ENCODE data around the gene LDB1.

Gene LDB1

DNA sequence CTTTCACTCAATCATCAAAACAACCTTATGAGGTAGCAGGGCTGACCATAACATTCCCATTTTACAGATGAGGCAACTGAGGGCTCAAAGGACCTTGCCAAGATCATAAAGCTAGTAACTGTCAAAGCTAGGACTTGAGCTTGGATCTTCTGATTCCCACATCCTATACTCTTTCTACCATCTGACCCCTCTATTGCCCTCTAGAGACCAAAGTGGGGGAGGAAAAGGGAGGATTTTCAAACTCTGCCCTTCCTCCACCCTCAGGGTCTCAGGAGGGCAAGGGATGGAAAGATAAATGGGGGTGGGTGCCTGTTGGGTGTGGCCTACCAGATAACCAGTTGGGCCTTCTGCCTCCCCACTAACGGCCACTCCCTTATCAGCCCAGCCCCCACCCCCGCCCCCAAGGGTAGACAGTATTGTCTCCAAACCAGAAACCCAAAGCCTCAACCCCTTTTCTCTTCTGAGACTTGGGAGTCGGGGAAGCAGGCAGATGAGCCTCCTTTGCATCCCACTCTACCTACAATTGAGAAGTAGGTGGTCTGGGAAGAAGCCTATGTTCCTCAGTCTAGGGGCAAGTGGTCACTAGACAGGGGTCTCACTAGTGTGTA, 7.9 kb downstream of the LDB1 start:
- DNase-seq: no peak

- DNase-seq: no peak
These were observed 8.9 kb downstream of the LDB1 start for GRCh38 chr10:102111276-102111675.

DNA sequence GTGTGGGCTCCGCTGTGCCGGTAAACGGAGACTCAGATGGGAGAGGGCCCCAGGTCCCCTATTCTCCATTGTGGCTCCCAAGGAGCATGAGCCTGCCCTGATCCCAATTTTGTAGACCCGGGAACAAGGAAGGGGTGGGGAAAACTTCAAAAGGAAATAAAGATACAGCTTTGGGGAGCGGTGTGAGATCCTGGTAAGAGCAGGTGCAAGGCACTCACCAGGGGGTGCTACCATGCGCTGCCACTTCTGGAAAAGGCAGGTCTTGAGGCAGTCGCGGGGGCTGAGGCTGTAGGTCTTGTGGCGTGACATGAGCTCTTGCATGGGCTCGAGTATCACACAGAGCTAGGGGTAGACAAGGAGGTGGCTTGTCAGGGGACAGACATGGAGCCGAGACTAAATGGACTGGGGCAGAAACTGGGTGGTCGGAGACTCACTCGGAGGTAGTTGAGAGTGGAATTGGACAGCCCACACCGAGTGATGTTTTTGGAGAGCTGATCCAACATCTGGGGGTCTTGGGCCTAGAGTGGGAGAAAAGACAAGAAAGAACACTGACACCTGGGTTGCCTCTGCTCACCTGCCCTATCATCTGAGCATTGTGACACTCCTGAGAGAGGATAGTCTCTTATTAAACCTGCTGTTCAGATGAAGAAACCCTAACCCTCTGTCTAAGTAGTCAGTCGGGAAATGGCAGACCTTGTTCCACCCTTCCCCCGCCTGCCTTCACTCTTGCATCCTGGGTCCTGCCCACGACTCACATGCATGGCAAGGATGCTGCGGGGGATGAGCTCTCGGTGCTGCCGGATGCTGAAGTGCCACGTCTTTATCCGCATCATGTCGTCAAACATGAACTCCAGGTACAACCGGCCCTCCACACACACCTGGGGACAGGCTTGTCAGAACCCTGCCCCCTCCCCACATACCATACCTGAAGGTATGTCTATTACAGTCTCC, 10.7 kb downstream of the LDB1 start:
- no peak for DNase-seq

DNA sequence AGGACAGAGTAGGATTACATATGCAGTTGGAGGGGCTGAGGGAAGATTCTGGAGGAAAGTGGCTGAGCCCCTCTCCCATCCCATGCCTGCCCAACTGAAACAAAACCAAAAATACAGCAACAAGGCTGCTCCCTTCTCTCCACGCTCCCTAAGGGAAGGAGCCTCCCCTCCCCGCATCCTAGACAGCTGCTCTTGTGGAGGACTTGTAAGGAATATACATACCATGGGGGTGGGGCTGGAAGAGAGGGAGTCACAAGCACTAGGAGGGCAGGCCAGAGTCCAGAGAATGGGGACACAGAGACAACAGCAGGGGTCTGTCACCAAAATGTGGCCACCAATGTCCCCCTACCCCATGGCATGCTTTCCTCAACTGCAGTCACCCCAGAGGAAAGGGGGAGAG, 13.2 kb downstream of the LDB1 start:
- DNase-seq: no peak

DNA sequence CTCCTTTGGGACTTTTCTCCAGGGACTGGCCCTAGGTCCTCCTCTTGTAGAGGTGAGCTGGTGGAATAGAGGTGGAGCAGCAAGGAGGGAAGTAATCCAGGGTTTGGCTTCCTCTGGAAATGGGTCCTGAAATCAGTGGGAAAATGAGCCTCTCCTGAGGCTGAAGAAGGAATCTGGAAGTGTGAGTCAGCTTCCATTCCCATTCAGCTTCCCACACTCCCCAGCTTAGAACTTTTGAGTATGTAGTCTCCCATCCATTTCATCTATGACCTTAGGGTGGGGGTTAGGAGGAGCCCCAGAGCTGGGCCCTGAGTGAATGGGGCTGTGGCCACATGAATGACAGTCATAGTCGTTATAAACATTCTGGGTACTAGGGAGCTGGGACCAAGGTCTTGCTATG, 17.7 kb downstream of the LDB1 start:
- no peak for DNase-seq

GRCh38 chr10:102101152-102101551, 19.0 kb downstream of the LDB1 start:
- no peak for DNase-seq

GRCh38 chr10:102096449-102096848, 23.7 kb downstream of the LDB1 start:
- DNase-seq: no peak

DNA sequence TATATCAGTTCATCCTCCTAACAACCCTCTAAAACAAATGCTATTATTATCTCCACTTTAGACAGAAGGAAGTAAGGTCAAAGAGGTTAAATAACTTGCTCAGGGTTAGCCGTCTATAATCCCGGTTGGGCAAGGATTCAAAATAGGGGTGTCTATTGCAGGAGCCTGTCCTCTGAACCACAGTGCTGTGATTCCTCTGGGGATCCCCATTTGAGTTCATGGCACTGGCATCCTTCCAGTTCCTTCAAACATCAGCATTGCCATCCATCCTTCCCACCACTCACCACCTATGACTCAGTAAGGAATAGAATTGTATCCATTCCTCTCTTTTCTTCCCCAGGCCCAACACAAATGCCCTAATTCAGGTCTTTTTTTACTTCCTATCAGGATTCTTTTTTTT, 29.4 kb downstream of the LDB1 start:
- no peak for DNase-seq

GRCh38 chr10:102086196-102086595, 34.0 kb downstream of the LDB1 start:
- no peak for DNase-seq

DNA sequence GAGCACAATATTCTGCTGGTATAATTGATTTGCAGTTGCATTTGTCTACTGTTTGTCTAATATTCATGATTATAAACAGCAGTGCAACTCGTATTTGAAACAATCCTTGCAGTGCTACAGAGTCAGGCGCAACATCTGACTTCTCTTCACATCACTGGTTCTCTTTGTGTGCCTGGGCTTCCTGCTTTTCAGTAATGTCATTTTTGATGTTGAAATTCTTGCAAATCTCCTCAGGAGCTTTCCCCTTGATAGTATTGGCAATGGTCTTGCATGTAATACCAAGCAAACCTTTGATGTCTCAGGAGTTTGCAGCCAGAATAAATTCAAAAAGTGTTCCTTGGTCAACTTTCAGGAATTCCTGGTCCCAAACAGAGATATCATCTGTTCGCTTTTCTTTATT, 34.8 kb downstream of the LDB1 start:
- no peak for DNase-seq

GRCh38 chr10:102083541-102083940, 36.6 kb downstream of the LDB1 start:
- no peak for DNase-seq

DNA sequence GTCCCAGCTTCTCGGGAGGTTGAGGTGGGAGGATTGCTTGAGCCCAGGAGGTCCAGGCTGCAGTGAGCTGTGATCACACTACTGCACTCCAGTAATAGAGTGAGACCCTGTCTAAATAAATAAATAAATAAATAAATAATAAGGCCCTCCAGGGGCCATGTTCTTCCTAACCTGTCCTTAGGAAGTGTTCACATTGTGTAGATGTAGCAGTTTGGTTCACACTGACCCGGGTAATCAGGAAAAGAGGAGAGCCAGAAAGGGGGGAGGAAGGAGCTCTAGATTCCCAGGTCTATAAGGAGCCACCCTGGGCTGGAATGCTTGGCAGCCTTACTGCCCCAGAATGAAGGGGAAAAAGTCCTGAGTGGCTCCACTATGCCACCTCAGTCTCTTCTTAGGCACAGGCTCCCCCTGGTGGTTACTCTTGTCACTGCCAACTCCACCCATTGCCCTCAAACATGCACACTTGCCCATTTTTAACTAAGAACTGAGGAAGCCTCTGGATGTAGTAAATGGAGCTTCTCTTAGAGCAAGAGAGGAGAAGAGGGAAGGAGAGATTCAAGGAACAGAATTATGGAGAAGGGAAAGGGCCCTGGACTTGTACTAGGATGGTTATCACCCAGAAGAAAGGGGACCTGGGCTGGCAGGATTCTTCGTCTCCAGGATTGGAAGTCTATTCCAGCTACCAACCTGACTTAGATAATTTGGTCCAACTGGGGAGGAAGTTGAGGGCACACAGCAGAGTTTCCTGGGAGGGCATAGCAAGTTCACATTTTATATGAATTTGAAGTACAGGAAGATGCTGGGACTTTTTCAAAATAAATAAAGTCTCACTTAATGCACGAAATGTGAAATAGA, 47.3 kb downstream of the LDB1 start:
- DNase-seq: no peak

GRCh38 chr10:102069071-102069470, 51.1 kb downstream of the LDB1 start:
- no peak for DNase-seq

DNA sequence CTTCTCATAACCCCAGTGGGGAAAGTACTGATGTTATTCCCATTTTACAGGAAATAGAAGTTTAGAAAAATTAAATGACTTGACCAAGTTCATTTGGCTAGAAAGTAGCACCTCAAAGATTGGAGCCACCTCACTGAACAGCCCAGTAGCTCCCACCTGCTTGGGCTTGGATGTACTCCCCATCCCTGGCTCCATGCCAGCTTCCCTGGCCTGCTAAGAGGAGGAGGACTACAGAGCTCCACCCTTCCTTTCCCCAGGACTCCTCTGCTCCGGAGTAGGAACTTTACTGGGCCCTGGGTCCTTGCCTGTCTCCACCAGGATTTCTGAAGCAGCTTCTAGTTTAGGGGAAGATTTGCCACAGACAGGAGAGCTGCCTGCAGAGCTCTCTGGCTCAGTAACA, 52.0 kb downstream of the LDB1 start:
- DNase-seq: no peak

DNA sequence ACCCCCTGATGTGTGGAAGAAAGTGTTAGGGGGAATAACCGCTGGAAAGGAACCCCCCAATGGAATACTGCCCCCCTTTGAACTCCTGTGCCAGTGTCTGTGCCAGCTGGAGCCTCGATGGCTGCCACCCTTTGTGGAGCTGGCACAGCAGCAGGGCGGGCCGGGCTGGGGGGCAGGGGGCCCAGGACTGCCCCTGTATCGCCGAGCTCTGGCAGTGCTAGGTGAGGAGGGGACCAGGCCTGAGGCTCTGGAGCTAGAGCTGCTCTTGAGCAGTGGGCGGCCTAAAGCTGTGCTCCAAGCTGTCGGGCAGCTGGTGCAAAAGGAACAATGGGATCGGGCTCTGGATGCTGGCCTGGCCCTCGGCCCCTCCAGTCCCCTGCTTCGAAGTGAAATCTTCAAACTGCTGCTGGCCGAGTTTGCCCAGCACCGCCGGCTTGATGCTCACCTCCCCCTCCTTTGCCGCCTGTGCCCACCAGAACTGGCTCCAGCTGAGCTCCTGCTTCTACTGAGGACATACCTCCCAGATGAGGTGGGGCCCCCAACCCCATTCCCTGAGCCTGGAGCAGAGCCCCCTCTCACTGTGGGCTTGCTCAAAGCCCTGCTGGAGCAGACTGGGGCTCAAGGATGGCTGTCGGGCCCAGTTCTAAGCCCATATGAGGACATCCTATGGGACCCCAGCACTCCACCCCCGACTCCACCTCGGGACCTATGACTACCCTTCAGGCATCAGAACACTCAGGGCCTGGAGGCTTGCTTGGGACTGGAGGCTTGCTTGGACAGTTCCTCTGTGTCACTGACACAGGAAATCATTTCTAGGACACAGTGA, 52.9 kb downstream of the LDB1 start:
- no peak for DNase-seq

DNA sequence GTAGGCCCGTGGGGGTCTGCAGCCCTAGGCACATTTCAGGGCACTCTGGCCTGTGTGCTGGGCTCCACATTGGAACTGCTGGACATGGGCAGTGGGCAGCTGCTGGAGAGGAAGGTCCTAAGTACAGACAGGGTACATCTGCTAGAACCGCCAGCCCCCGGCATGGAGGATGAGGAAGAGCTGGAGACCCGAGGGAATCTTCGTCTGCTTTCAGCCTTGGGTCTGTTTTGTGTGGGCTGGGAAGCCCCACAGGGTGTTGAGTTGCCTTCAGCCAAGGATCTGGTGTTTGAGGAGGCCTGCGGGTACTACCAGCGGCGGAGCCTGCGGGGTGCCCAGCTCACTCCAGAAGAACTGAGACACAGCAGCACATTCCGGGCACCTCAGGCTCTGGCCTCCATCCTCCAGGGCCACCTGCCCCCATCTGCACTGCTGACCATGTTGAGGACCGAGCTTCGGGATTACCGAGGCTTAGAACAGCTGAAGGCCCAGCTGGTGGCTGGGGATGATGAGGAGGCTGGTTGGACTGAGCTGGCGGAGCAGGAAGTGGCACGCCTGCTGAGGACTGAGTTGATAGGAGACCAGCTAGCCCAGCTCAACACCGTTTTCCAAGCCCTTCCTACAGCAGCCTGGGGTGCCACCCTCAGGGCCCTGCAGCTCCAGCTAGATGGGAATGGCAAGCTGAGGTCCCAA, 53.6 kb downstream of the LDB1 start:
- no peak for DNase-seq

- DNase-seq: no peak
These were observed 54.4 kb downstream of the LDB1 start for GRCh38 chr10:102065561-102066398.

GRCh38 chr10:102064868-102065560, 55.2 kb downstream of the LDB1 start, which contains the start of gene HPS6:
Gene HPS6, plus strand, starts transcription at chr10:102065349. Its CDS starts 126 bp downstream, at chr10:102065475.
- DNase-seq: no peak

- DNase-seq: no peak
These were observed 55.7 kb downstream of the LDB1 start for GRCh38 chr10:102064503-102064867.

- DNase-seq: no peak
These were observed 60.2 kb downstream of the LDB1 start for GRCh38 chr10:102059987-102060386.

Measured in cortex of kidney (tissue), 1 donor.